Measurements from ENCODE around the gene GBF1. TPM values are rescaled to one million over a fixed set of nuclear protein-coding genes. Genes with fewer than 3 reads are reported as not detected.
"Not testable (repeated sequence)": the region's sequence is repeated elsewhere in the genome, so short reads cannot be mapped to it uniquely, and the experiment has no call there.

Gene GBF1
- total RNA-seq, 2 donors from 2014 or later: 32.1 to 44.2 TPM

DNA sequence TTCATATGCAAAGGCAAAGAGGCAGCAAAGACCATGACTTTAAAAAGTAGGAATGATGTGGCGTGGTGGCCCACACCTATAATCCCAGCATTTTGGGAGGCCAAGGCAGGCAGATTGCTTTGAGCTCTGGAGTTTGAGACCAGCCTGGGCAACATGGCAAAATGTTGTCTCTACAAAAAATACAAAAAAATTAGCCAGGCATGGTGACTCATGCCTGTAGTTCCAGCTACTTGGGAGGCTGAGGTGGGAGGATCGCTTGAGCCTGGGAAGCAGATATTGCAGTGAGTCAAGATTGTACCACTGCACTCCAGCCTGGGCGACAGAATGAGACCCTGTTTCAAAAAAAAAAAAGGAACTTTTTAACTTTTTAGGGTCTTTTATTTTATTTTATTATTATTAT is 7.2 kb downstream of the GBF1 start:
- ATAC-seq, H3K27ac Mint-ChIP-seq: not testable (repeated sequence)

DNA sequence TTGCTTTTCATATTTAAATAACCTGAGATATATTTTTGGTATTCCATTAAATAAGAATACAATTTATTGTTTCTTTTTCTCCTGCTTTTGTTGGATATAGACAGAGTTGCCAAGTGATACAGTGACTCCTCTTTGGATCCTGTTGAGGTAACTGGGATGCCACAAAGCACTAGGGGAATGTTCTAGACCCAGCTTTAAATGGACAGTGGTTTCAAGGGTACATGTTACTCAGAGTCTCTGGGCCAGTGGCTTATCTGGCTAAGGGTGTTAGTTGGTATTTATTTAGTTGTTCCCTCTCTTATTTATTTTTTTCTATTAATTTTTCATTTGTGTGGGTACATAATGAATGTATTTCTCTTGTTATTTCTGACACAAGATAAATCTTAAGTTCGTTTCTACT is 9.1 kb downstream of the GBF1 start:
- DNase-seq (ENCODE audit: low spot score in 2 of 2) (no peak), ATAC-seq (no peak)
- Mint-ChIP-seq H3K27ac (no peak overlapping the region), H3K36me3 (no peaks in the 10 kb centered on the region), H3K9me3 (no peaks in the 10 kb centered on the region)

More for the DNA sequence above, 7.2 kb downstream of the GBF1 start:
- not testable (repeated sequence) for H3K9me3 Mint-ChIP-seq; DNase-seq (ENCODE audit: low spot score in 2 of 2)
- peaks cover 4 to 14% of the 10 kb centered on the region in 2 donors for H3K36me3 Mint-ChIP-seq

DNA sequence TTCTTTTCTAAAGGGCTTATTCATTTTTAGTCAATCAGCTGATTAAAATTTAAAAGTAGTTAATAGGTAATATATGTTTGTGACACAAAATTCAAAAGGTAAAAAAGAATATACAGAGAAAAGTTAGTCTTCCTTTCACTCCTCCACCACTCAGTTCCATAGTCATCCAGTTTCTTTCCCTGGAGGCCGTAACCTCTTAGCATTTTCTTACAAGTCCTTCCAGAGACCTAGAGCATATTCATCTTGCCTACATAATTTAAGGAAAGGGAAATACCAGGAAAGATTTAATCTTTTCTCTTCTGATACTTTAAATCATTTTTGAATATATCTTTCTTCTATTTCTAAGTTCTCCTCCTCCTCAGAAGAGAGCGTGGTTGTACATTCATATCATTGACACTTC is 10.1 kb downstream of the GBF1 start:
- no peaks in the 10 kb centered on the region for H3K9me3 Mint-ChIP-seq
- ATAC-seq (no peak), DNase-seq (ENCODE audit: low spot score in 2 of 2) (no peak)
- H3K36me3 Mint-ChIP-seq: no peaks in the 10 kb centered on the region
- H3K27ac Mint-ChIP-seq: no peak overlapping the region

DNA sequence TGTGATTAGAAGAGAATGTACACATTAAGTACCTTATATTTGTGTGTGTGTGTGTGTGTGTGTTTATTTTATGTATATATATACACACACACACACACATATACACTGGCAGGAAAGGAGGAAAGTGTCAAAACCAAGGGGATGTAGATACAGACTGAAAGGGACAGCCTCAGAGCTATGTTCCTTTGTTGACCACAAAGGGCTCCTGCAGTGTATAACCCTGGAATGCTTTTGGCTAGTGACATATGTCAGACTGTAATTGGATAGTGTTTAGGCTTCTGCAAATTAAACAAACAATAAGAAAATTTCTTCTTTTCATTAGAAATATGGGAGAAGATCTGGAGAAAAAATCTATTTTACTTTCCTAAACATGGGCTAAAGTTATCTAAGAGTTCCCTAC is 15.9 kb downstream of the GBF1 start:
- ATAC-seq: no peak
- Mint-ChIP-seq H3K9me3 (no peaks in the 10 kb centered on the region), H3K36me3 (peaks cover 0 to 4% of the 10 kb centered on the region in 2 donors), H3K27ac (no peak overlapping the region)
- no peak for DNase-seq (ENCODE audit: low spot score in 2 of 2)

DNA sequence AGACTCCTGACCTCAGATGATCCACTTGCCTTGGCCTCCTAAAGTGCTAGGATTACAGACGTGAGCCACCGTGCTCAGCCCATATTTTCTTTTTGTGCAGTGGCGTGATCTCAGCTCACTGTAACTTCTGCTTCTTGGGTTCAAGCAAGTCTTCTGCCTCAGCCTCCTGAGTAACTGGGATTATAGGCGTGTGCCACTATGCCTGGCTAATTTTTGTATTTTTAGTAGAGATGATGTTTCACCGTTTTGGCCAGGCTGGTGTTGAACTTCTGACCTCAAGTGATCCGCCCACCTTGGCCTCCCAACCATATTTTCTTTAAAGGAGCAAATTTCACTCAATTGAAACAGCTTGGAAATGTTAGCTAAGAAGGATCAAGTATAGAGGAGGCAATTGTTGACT is 16.5 kb downstream of the GBF1 start:
- DNase-seq (ENCODE audit: low spot score in 2 of 2) (no peak), ATAC-seq (no peak)
- peaks cover 0 to 4% of the 10 kb centered on the region in 2 donors for H3K36me3 Mint-ChIP-seq
- H3K9me3 Mint-ChIP-seq: no peaks in the 10 kb centered on the region
- peak overlapping the region in 1 of 2 donors; percentile 52 for H3K27ac Mint-ChIP-seq

DNA sequence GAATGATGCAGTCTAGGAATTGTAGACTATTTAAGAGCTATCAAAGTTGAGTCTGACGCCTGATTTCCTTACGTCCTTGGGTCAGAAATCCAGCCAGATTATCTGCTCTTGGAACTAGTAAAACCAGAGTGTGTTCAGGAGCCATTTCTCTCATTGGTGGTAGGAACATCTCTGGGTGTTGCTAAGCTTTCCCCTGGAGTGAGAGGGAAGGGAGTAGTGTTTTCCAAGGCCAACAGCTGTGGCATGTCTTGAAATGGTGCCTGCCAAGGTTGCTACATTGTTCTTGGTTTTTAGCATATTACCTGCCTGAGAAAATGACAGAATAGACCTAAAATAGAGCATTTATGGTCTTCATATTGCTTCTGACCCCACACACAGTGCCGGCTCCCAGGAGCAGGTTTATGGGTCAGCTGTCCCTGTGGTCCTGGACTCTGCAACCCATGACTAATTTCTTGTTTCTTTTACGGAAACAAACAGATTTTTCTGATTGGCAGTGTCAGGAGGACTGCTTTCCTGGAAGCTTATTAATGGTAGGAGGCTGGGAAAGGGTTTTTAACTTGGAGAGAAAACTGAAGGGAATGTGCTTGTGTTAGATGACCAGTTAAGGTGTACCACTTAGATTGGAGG is 17.5 kb downstream of the GBF1 start:
- Mint-ChIP-seq H3K36me3 (peaks cover 0 to 4% of the 10 kb centered on the region in 2 donors), H3K27ac (no peak overlapping the region), H3K9me3 (no peaks in the 10 kb centered on the region)
- ATAC-seq: no peak
- DNase-seq (ENCODE audit: low spot score in 2 of 2): no peak

DNA sequence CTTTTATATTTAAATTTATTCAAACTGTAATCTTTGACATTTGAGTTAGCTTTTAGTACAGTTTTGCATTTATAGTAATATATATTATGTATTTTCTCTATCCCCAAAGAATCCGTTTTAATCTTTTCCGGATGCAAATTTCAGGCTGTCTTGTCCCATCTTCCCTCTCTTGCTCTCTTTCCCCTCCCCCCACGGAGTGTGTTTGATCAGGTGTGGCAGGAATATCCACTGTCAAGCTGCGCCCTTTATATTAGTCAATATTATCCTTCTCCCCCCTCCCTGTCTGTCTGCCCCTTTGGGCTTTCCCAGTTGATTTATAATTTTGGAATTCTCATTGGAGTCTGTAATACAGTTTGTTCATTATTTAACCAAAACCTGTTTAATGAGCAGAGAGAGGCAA is 19.0 kb downstream of the GBF1 start:
- no peak for ATAC-seq
- Mint-ChIP-seq H3K27ac (no peak overlapping the region), H3K36me3 (peaks cover 5 to 10% of the 10 kb centered on the region in 2 donors), H3K9me3 (no peaks in the 10 kb centered on the region)
- DNase-seq (ENCODE audit: low spot score in 2 of 2): no peak

DNA sequence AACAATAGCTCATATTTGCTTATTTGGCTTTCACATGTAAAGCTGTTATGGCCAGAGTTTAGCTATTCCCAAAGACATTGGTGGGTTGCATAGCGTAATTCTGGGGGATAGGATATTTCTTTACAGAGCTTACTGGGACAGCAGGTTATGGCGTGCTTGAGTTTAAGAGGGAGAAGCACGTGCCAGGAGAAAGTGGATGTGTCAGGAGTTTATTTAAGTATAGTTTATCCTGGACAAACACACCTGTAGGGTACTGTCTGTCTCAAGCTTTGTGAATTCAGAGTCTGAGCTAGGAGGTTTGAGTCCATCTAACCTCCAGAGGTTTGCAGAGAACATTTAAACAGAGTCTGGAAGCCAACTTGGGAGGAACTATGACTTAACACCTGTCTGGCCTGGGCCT is 21.3 kb downstream of the GBF1 start:
- Mint-ChIP-seq H3K9me3 (no peaks in the 10 kb centered on the region), H3K27ac (peak overlapping the region; percentile 80 to 95), H3K36me3 (peaks cover 6 to 10% of the 10 kb centered on the region in 2 donors)
- ATAC-seq (no peak), DNase-seq (ENCODE audit: low spot score in 2 of 2) (no peak)

DNA sequence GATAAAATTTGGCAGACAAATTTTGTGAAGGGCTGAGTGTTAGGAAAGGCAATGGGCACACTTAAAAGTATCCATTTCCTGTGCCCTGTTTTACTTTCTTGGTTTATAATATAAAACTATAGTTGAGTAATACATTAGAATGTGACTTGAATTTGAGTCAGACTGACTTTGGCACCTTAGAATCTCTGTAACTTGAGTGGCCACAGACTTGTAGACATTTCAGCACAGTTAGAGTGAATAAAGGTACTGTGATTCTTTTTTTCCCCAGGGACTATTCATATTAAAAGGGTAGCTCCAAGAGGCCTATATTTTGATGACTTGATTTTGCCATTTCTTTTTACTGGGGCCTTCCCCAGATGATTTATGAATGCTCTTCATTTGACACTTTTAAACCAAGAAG is 22.4 kb downstream of the GBF1 start:
- Mint-ChIP-seq H3K9me3 (no peaks in the 10 kb centered on the region), H3K27ac (peak overlapping the region; percentile 94 to 95), H3K36me3 (peaks cover 6% of the 10 kb centered on the region in 2 donors)
- ATAC-seq: peak; percentile 93 to 97
- DNase-seq (ENCODE audit: low spot score in 2 of 2): no peak

DNA sequence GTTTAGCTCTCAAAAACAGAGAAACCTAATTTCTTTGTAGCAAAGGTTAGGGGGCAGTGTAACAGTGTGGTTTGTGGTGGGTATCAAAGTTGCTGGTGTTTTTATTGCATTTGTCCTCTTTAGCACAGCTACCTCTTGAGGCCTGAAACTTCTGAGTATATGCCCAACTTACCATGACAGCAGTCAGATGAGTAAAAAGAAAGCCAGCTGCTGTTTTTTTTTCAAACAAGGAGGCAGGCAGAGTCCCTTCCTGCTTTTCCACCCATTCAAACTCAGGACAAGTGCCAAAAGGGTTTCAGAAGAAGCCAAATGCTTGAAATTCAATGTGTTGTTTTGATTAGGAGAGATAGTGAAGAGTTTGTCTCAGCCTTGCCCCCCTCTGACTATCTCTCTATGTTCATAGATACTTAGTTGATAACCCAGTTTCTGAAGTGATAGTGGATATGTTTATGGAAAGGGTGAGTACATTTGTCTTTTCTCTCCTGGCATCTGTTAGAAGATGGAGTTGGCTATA is 23.1 kb downstream of the GBF1 start:
- no peak for DNase-seq (ENCODE audit: low spot score in 2 of 2)
- peaks cover 5 to 6% of the 10 kb centered on the region in 2 donors for H3K36me3 Mint-ChIP-seq

DNA sequence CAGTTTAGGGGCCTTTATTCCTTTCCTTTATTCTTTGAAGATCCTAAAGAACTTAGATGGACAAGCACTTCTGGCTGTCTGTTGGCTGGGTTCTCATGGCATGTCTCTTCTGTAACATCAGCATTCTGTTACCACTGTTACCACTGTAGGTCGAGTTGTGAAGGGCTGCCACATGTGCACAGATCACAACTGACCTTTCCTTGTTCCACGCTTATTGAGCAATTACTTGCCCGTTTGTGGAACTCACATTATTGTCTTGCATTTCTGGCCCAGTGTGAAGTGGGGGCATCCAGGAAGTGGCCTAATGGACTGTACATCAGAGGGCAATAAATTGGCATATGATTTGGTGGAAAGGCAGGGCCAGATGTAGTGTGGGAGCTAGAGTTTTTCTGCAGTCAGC is 23.7 kb downstream of the GBF1 start:
- H3K27ac Mint-ChIP-seq: peak overlapping the region in 1 of 2 donors; percentile 95
- H3K36me3 Mint-ChIP-seq: peaks cover 5 to 6% of the 10 kb centered on the region in 2 donors
- DNase-seq (ENCODE audit: low spot score in 2 of 2) (no peak), ATAC-seq (no peak)
- no peaks in the 10 kb centered on the region for H3K9me3 Mint-ChIP-seq

More for the DNA sequence above, 23.1 kb downstream of the GBF1 start:
- Mint-ChIP-seq H3K27ac (peak overlapping the region; percentile 94 to 95), H3K9me3 (no peaks in the 10 kb centered on the region)
- peak; percentile 61 to 65 for ATAC-seq

DNA sequence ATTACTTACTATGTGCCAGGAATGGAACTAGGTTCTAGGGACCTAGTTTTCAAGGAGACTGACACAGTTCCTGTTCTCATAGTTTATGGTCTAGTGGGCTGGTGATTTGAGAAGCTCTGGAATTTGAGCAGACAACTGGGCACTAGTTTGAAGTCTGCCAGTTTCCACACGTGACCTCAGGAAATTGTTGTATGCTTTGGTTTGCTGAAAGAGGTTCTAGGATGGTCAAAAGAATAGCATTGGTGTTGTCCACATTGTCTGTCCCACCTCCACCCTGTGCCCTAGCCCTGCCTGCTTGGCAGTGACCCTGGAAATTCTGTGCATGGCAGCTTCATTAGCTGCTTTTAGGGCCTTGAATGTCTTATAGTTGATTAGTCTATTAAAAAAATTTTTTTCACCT is 28.7 kb downstream of the GBF1 start:
- H3K36me3 Mint-ChIP-seq: peaks cover 2 to 4% of the 10 kb centered on the region in 2 donors
- ATAC-seq: no peak
- H3K27ac Mint-ChIP-seq: no peak overlapping the region
- H3K9me3 Mint-ChIP-seq: no peaks in the 10 kb centered on the region
- DNase-seq (ENCODE audit: low spot score in 2 of 2): no peak

DNA sequence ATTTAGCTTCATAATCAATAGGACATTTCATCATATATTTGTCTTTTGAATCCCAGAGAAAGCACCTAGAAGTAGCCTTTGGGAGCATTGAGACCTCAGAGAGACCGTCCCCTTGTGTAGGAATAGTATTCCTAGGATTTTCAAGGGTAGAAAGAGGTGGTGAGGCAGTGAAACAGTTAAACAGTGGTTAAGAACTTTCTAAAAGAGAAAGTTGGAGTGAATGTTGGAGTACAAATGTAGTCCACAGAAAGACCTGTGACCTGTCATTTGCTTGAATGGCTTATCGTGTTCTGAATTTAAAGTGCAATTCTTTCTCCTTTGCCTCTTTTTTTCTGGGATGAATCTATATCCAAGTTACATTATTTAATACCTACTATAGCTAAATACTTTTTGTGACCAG is 30.0 kb downstream of the GBF1 start:
- no peaks in the 10 kb centered on the region for H3K9me3 Mint-ChIP-seq
- no peak for ATAC-seq
- peaks cover 0 to under 1% of the 10 kb centered on the region in 2 donors for H3K36me3 Mint-ChIP-seq
- H3K27ac Mint-ChIP-seq: no peak overlapping the region
- DNase-seq (ENCODE audit: low spot score in 2 of 2): no peak

DNA sequence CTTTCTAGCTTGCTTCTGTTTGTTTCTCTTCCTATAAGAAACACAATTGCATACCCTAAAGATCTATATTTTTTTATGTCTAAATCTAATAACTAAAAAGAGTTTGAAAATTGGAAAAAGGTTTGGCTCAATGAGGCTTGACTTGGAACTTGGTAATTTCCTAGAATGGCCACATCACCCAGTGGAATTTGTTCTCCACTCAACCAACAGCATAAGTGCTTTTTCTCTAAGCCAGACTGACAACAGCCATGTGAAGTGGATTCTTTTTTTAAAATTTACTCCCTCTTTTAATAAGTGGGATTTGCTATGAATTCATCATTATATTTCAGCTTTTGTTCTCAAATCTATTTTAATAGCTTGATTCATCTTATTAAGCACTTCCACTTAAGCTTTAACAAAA is 33.8 kb downstream of the GBF1 start:
- Mint-ChIP-seq H3K9me3 (no peaks in the 10 kb centered on the region), H3K36me3 (peaks cover 0 to 8% of the 10 kb centered on the region in 2 donors), H3K27ac (no peak overlapping the region)
- DNase-seq (ENCODE audit: low spot score in 2 of 2) (no peak), ATAC-seq (no peak)

DNA sequence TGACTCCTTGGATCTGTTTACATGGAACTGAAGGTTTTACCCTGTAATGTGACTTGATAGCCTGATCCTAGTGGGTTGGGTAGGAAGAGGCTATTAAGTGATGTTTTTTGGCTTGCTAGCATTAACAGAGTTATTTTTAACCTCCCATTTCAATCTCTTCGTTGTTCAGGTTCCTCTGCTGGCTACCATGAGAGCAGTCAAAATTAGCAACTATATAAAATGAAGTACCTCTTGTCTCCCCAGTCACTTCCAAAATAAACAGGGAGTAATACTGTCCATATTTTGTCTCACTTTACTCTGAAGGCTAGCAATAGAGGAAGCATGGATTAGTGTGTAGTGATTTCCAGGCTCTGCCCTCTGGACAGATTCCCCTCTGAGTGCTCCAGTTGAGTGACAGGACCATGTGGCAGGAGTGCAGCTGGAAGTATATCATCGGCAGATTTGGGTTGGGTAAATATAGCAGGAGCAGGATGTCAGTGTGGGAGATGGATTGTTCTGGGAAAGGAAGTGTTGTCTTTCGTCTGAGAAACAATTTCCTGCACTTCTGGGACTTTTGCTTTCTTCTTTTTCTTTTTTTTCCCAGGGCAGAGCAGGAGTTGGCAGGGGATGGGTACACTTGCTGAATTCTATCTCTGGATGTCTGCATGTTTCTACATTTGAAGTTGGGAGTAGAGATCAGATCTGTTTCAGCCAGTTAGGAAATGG is 35.2 kb downstream of the GBF1 start:
- ATAC-seq (no peak), DNase-seq (ENCODE audit: low spot score in 2 of 2) (no peak)
- Mint-ChIP-seq H3K9me3 (no peaks in the 10 kb centered on the region), H3K36me3 (peaks cover 0 to 8% of the 10 kb centered on the region in 2 donors), H3K27ac (peak overlapping the region; percentile 75 to 78)

DNA sequence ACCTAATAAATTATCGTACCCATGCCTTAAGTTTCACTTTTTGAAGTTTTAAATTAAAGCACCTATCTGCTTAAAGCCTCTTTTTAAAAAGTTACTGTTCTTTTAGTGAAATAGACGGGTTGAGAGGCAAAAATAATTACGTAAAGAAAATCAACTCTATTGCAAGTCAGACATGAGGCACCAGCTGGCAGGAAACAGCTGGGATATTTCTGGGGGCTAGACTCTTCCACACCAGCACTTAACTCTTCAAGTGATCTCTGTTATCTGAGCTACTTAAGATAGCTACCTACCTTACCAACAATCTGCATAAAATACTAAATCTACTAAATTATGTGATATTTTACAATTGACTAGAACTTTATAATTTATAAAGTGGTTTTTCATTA is 35.8 kb downstream of the GBF1 start:
- Mint-ChIP-seq H3K27ac (peak overlapping the region; percentile 9 to 78), H3K36me3 (peaks cover 3 to 8% of the 10 kb centered on the region in 2 donors), H3K9me3 (no peaks in the 10 kb centered on the region)
- DNase-seq (ENCODE audit: low spot score in 2 of 2) (no peak), ATAC-seq (no peak)

DNA sequence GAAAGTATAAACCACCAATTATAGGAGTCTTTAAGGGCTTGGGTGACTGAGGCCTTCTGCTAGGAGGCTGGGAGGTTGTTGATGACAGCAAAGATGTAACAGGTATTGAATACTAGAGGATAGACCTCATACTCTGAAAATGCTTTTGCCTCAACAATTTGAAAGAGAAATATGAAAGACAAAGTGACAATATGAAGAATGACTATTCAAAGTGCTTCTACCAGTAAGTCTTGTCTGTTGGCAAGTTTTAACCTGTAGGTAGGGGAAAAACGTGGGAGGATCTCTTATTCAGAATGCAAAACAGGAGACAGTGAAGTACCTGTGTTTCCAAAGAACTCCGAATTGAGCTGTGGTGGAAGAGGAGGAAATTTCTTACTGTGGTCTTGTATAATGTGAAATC is 38.2 kb downstream of the GBF1 start:
- peak overlapping the region; percentile 57 to 79 for H3K27ac Mint-ChIP-seq
- no peaks in the 10 kb centered on the region for H3K9me3 Mint-ChIP-seq
- peaks cover 7 to 8% of the 10 kb centered on the region in 2 donors for H3K36me3 Mint-ChIP-seq
- ATAC-seq: peak; percentile 55 to 73
- DNase-seq (ENCODE audit: low spot score in 2 of 2): no peak

DNA sequence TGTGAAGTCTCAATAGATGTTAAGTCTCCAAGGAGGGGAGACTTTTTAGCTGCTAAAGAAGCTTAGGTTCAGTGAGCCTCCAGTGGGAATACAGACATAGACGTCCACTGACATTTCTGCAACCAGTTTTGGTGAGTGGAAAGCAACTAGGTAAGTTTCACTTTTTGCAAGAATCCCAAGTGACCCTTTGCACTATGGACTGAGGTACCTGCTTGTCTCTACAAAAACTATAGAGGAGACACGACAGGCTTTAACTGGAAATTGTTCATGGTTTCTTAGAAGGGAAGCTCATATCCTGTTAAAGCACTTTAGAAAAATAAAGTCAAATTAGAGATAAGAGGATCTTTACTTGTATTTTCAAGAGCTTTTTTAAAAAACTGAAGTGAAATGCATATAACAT is 38.6 kb downstream of the GBF1 start:
- Mint-ChIP-seq H3K27ac (peak overlapping the region; percentile 57 to 79), H3K9me3 (no peaks in the 10 kb centered on the region), H3K36me3 (peaks cover 7 to 8% of the 10 kb centered on the region in 2 donors)
- no peak for DNase-seq (ENCODE audit: low spot score in 2 of 2)
- peak in 1 of 2 donors; percentile 1 for ATAC-seq

All from activated naive CD4-positive, alpha-beta T cell treated with anti-CD3 and anti-CD28 coated beads, Interleukin-2, amount 50 U/mL, for 72 hours (primary cell).